ENCODE results near the gene CD83.

- TF ChIP-seq SIN3A (conservative IDR thresholded peaks at IDR 0.05 in 1 of 2, IDR thresholded peaks at IDR 0.05 in 1 of 2; ENCODE audit: low read depth in 1 of 2, low read length in 2 of 2) (no peak), RXRA (IDR thresholded peaks at IDR 0.05; ENCODE audit: insufficient read depth, low read depth, low read length) (no peak), CHD2 (IDR thresholded peaks at IDR 0.05; ENCODE audit: low read length) (no peak), POLR2A (IDR thresholded peaks at IDR 0.05; ENCODE audit: control extremely low read depth in 1 of 2, low read depth in 2 of 2, low read length in 2 of 2) (no peak), CREB1 (IDR thresholded peaks at IDR 0.05) (no peak), SP1 (IDR thresholded peaks at IDR 0.05; ENCODE audit: low read depth, low read length) (no peak), NRF1 (IDR thresholded peaks at IDR 0.05; ENCODE audit: low read depth, low read length) (no peak), YY1 (IDR thresholded peaks at IDR 0.05; ENCODE audit: low read depth, low read length) (no peak), SAP30 (IDR thresholded peaks at IDR 0.05; ENCODE audit: insufficient read depth, insufficient replicate concordance, low read length) (no peak), POLR2AphosphoS5 (IDR thresholded peaks at IDR 0.05; ENCODE audit: low read depth, low read length) (no peak), SP2 (IDR thresholded peaks at IDR 0.05; ENCODE audit: low read length) (no peak)
- TF ChIP-seq, protein P1, sequence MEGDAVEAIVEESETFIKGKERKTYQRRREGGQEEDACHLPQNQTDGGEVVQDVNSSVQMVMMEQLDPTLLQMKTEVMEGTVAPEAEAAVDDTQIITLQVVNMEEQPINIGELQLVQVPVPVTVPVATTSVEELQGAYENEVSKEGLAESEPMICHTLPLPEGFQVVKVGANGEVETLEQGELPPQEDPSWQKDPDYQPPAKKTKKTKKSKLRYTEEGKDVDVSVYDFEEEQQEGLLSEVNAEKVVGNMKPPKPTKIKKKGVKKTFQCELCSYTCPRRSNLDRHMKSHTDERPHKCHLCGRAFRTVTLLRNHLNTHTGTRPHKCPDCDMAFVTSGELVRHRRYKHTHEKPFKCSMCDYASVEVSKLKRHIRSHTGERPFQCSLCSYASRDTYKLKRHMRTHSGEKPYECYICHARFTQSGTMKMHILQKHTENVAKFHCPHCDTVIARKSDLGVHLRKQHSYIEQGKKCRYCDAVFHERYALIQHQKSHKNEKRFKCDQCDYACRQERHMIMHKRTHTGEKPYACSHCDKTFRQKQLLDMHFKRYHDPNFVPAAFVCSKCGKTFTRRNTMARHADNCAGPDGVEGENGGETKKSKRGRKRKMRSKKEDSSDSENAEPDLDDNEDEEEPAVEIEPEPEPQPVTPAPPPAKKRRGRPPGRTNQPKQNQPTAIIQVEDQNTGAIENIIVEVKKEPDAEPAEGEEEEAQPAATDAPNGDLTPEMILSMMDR (IDR thresholded peaks at IDR 0.05; ENCODE audit: control extremely low read depth in 1 of 3, insufficient read depth in 1 of 3, low read depth in 1 of 3, low read length in 3 of 3): no peak
These were observed 10.4 kb downstream of the CD83 start for GRCh38 chr6:14128012-14128411.
